ENCODE results near the gene ZNF385C. TPM values are rescaled to one million over a fixed set of nuclear protein-coding genes. Genes with fewer than 3 reads are reported as not detected.

The ZNF385C gene, protein sequence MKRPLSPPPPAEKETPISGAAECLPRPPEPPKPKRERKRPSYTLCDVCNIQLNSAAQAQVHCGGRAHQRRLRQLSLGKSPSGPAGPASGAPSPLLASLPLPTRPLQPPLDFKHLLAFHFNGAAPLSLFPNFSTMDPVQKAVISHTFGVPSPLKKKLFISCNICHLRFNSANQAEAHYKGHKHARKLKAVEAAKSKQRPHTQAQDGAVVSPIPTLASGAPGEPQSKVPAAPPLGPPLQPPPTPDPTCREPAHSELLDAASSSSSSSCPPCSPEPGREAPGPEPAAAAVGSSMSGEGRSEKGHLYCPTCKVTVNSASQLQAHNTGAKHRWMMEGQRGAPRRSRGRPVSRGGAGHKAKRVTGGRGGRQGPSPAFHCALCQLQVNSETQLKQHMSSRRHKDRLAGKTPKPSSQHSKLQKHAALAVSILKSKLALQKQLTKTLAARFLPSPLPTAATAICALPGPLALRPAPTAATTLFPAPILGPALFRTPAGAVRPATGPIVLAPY
- total RNA-seq: not detected in 2 replicates

GRCh38 chr17:42097691-42098631 lies at the start of gene ZNF385C:
Gene ZNF385C, minus strand, starts transcription at chr17:42098473. Its CDS starts 35,417 bp downstream, at chr17:42063056.

DNA sequence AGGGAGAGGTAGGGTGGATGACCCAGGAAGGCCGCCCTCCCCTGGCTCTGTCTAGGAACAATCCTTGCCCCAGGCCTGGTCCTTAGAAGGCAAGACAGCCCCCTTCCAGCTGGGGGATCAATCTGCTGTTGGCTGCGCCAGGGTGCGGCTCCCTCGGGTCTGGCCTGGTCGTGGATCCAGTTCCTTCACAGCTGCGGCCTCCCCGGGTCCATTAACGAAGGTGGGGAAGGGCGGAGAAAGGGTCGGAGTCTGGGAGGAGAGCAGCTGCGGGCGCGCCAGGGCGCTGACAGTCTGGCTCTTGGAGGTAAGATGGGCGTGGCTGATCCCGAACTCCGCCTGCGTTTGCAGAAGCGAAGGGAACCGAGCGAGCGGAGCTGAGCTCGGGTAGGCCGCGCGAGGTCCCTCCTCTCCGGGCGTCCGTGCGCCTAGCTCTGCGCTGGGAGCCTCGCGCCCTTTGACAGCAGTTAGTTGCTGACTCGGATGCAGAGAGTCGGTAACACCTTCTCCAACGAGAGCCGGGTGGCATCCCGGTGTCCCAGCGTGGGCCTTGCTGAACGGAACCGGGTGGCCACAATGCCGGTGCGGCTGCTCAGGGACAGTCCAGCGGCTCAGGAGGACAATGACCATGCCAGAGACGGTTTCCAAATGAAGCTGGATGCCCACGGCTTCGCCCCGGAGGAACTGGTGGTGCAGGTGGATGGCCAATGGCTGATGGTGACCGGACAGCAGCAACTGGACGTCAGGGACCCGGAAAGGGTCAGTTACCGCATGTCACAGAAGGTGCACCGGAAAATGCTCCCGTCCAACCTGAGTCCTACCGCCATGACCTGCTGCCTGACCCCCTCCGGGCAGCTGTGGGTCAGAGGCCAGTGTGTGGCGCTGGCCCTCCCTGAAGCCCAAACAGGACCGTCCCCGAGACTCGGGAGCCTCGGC lies 24.4 kb upstream of the ZNF385C start, which contains the start of gene HSPB9:
Gene HSPB9, plus strand, starts transcription at position 434 of the 933 bp plus-strand sequence. Its CDS starts 47 bp downstream, at position 481.

DNA sequence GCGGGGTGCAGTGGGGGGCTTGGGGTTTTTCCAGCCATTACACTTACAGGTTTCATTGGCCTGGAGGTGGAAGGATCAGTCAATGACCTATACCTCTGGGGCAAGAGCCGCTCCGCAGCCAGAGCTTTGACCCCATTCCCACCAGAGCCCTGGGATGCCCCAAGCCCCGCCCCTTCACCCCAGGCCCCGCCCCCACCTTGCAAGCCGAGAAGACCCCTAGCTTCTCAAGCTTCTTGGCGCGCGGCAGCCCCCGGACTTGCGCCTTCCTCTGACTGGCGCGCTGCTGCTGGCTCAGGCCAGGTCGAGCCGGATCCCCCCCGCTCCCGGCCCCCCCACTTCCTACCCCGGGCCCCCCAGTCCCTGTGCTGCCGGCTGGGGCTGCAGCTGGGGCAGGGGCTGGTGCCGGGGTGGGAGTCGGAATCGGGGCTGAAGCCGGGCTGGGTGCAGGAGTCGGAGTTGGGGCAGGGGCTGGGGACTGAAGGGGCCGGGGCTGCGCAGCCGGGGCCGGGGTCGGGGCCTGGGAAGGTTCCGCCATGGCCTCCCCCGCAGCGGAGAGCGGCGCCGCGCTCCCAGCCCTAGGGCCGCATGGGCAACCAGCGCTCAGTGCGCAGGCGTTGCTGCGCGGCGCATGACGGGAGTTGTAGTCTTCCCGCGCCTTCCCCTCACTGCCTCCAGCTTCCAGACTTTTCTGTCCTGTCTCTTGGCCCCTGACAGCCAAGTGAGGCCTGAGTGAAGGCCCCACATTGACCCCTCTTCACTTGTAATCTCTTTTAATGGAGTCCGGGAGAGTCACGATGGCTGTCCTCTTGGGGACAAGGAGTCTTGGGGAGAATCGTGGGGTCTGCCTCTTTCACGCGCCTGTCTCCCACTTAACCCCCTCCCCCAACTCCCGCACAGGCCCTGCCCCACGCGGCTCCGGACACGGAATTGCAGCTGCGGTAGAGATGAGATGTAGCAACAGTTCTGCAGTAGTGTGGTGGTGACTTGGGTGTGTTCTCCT lies 22.8 kb upstream of the ZNF385C start, which contains the start of gene KAT2A:
Gene KAT2A, minus strand, starts transcription at position 598 of the 1,000 bp plus-strand sequence. Its CDS starts 63 bp downstream, at position 535.

DNA sequence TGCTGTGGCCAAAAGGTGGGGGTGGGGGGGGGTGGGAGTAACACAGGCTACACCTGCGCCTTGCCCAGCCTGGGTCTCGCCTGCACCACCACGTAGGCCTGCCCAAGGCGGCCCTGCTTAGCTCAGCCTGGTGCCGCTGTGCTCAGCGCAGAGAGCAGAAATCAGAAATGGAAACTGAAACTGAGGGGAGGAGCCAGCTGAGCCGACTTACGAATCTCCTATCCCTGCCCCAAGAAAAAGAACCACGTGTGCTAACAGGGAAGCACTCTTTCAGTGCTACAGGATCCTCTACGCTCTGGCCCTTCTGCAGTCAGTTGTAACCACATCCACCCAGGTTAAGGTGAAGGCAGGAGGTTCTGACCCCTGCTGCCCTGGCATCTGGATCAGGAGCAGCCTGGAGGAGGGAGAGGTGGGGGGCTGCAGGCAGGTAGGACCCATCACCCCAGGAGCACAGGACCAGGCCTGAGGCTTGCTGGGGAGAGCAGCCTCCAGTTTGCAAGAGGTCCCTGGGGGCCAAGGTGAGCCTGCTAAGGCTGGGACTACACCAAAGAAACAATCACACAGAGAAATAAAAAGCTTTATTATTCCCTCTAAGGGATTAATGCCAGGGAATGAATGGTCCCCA lies 14.4 kb upstream of the ZNF385C start, which contains the start of gene DHX58:
Gene DHX58, minus strand, starts transcription at position 163 of the 625 bp plus-strand sequence. CDS start 822 bp downstream, outside the sequence.

DNA sequence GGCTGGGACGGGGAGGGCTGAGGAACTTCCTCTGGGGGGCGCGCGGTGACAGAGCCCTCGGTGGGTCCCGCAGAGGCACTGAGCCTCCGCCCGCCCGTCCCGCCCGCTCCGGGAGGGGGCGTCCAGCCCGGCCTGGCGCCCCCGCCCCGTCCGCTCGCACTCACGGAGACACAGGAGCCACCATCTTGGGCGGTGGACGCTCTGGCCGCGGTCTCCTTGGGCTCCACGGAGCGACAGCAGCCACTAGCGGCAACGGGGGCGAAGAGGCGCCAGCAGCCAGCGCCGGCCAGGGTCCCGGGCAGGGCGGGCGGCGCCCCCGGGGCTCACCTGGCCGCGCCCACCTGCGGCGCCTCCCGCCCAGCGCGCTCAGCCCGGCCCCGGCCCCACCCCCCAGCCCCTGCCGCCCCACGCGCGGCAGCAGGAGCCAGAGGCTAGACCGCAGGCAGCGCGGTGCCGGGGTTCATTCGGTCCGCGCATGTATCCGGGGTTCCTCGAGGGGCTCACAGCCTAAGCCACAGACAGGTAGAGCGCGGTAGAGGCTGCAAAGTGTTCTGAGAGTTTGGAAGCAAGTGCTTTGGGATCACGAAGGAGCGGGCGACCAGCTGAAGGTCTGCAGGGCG lies 47.8 kb downstream of the ZNF385C start, which contains the start of gene C17orf113:
Gene C17orf113, minus strand, starts transcription at position 209 of the 620 bp plus-strand sequence. CDS start 7,225 bp downstream, outside the sequence.

DNA sequence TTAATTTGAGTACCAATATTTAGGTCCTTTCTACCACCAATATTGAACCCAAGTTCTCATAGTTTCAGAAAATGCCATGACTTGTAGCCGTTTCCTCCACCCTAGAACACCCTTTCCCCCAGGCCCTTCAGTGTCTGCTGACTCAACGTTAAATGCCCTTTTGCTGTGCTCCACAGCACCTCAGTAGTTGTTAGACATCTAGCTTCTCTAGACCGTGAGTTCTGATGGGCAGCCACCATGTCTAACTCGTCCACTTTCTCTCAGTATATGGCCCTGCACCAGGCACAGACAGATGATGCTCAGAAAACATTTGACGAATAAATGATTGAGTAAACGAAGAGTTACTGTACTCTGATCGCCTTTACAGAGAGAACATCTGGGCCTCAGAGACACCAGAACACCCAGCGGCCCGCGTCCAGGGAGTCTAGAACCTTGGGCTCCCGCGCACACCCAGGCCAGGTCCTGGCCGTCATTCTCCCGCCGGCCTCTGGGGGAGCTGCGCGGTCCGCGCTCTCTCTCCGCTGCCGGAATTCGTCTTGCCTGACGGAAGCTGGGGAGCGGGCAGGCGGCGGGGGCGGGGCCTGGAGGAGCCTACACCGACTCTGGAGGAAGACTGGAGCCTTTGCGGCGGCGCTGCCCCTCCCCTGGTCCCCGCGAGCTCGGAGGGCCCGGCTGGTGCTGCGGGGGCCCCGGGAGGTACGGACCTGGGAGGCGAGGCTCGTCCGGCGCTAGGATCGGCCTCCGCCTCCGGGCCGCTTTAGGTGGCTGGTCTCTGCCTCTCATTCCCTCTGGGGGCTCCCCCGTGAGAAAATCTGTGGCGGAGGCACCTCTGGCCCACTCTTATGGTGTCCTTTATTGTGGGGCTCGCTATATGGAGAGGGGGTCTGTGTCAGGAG lies 78.5 kb downstream of the ZNF385C start, which contains the start of gene NKIRAS2:
Gene NKIRAS2, plus strand, starts transcription at position 582 of the 896 bp plus-strand sequence. CDS start 1,488 bp downstream, outside the sequence.

DNA sequence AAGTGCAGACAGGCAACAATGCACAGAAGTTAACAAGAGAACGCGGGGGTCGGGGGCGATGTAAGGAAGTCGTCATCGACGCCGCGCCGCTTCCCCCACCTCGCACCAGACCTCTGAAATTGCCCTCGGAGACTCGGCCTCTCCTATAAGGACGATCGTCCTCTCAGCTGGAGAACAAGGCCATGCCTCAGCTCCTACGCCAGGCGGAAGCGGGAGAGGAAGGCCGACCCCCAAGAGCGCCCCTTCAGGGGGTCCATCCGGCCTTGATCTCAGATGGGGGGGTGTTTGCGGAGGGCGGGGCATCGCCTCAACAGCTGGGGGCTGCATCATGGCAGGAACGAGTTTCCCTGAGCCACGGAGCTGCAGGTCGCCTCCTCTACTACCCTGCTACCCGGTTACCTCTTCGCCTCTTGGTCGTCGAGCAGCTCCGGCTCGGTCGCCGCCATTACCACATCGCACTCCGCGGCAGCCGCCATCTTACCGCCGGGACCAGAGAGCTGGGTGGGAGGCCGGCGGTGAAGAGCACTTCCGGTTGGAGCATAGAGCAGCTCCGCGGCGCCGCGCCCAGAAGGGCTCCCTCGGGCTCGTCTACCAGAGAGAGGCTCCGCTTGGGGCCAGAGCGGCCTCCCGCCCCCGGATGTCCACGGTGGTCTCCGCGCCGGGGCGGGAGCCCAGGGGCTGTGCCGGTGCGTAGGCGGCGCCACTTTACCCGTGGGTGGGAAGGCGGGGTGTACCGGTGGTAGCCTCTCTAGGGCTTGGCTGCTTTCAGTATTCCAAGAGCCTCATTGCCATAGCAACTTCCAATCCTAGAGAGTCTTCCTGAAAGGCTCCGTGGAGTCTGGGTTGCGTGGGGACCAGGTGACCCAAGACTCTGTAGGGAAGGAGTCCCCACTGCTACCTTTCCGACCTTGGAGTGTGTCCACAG lies 81.1 kb downstream of the ZNF385C start, which contains the start of gene DNAJC7:
Gene DNAJC7, minus strand, starts transcription at position 499 of the 925 bp plus-strand sequence. Its CDS starts 23 bp downstream, at position 476.

Other genes starting within 250 kb of the ZNF385C start
- 19.5 TPM in 2 replicates for gene KLHL11, start 233.1 kb downstream of the ZNF385C start, total RNA-seq
- gene ACLY, start 179.5 kb downstream of the ZNF385C start, total RNA-seq: 107 and 119 TPM in 2 replicates
- 0.26 and 1.1 TPM in 2 replicates for gene ODAD4, start 167.9 kb downstream of the ZNF385C start, total RNA-seq
- 53.4 and 62.3 TPM in 2 replicates for gene CNP, start 131.7 kb downstream of the ZNF385C start, total RNA-seq
- gene DNAJC7, start 81.0 kb downstream of the ZNF385C start, total RNA-seq: 71.2 and 91.3 TPM in 2 replicates
- 9.7 and 13.4 TPM in 2 replicates for gene NKIRAS2, start 78.4 kb downstream of the ZNF385C start, total RNA-seq
- 0.32 and 0.34 TPM in 2 replicates for gene C17orf113, start 47.9 kb downstream of the ZNF385C start, total RNA-seq
- gene DHX58, start 14.2 kb upstream of the ZNF385C start, total RNA-seq: 9.1 and 14.7 TPM in 2 replicates
- 4.7 and 5.6 TPM in 2 replicates for gene KAT2A, start 22.9 kb upstream of the ZNF385C start, total RNA-seq
- gene HSPB9, start 24.3 kb upstream of the ZNF385C start, total RNA-seq: not detected in 2 replicates
- 37.4 and 41.7 TPM in 2 replicates for gene RAB5C, start 56.5 kb upstream of the ZNF385C start, total RNA-seq
- gene KCNH4, start 82.7 kb upstream of the ZNF385C start, total RNA-seq: not detected in 2 replicates
- not detected in 2 replicates for gene HCRT, start 87.0 kb upstream of the ZNF385C start, total RNA-seq
- 4.1 and 13.2 TPM in 2 replicates for gene GHDC, start 96.0 kb upstream of the ZNF385C start, total RNA-seq
- 14.0 and 16.8 TPM in 2 replicates for gene STAT5B, start 177.9 kb upstream of the ZNF385C start, total RNA-seq
- 21.1 and 35.6 TPM in 2 replicates for gene STAT5A, start 190.0 kb upstream of the ZNF385C start, total RNA-seq